Inflammatory macrophage treated with lipopolysaccharide for 1 hour (primary cell): ENCODE measurements around the gene ABCB11.
"Not testable (repeated sequence)": the region's sequence is repeated elsewhere in the genome, so short reads cannot be mapped to it uniquely, and the experiment has no call there.

ENCODE experiments used
- DNase-seq, 2 donors: peaks; one replicate each; pipeline ENCODE4 v3.0.0-alpha.2; 2020 to 2022

The ABCB11 gene

GRCh38 chr2:168970711-168971233 is 60.4 kb downstream of the ABCB11 start:
- peak; percentile 40 to 56 for DNase-seq

DNA sequence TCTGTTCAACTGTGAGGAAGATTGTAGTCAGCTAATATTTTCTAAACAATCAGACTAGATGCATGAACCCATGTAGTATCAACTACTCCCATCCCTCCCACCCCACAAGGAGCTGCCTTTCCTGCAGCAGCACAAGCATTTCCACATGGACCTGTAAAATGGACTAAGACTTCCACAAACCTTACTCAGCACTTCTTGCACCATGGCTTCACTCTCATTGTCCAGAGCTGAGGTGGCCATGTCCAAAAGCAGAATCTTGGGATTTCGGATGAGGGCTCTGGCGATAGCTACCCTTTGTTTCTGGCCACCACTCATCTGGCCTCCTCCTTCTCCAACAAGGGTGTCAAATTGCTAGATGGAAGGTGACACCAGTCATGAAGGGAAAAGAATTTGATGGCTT is 61.3 kb downstream of the ABCB11 start:
- DNase-seq: no peak

DNA sequence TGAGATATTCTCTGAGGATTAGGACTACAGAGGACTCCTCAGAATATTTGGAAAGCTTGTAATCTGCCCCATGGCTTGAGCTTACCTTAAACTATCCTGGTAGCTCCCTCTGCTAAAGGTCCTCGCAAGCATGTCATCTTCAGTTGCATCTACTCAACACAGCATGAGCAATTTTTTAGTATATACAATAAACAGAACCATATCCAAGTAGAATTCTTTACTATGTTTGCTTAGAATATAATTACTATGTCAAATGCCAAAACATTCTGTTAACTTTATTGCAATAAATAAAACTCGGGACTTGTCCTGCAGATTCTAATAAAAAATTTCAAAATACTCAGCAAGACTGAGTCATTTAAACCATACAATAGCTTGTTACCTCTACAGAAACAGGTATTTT is 62.8 kb downstream of the ABCB11 start:
- DNase-seq: no peak

DNA sequence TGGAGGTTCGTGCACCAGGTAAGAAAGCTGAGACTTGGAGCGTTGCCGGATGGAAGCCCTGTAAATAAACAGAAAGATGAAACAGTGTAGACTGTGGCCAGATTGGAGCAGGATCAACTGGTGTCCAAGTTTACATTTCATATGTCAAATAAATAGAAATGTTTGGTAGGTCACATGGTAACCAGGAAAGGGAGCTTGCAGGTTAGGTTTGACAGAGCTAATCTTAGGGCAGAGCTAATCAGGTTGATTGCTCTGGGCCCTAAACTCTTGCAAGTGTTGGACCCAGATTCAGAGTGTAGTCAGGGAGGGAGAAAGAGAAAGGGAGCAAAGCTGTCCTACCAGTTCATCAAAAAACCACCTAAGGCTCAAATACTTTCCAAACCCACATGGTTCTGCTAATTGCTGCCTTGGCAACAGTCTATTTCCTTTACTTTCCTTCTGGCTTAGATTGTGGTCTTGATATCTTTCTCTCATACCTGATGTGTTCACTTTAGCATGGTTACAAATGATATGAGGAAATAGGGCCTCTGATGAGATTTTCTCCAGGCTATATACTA is 66.8 kb downstream of the ABCB11 start:
- DNase-seq: no peak

DNA sequence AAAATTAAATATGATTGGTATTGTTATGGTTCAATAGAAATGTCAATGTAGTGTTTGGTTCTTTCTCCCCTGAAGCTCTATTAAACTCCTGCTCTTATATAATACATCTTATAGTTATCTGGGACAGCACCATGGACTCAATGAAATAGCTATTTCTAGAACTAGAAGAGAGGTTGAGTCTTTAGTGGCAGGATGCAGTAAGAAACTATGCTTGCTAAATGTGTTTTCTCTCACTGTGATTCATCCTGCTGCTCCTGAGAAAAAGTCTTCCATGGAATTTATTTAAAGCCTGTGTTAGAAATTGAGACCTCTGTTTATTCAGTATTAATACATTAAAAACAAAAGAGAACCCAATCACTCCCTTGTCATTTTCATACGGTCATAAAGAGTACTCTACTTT is 68.5 kb downstream of the ABCB11 start:
- DNase-seq: no peak

- DNase-seq: peak; percentile 77 to 94
Observed at GRCh38 chr2:168961450-168962229, 69.5 kb downstream of the ABCB11 start.

GRCh38 chr2:168956392-168956791 is 74.7 kb downstream of the ABCB11 start:
- no peak for DNase-seq

DNA sequence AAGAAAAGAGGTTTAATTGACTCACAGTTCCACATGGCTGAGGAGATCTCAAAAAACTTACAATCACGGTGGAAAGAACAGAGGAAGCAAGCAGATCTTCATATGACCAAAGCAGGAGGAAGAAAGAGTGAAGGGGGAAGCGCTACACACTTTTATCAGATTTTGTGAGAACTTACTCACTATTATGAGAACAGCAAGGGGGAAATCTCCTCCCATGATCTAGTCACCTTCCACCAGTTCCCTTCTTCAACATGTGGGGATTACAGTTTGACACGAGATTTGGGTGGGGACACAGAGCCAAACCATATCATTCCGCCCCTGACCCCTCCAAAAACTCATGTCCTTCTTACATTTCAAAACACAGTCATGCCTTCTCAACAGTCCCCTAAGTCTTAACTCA is 75.8 kb downstream of the ABCB11 start:
- DNase-seq: no peak

GRCh38 chr2:168954256-168954655 is 76.9 kb downstream of the ABCB11 start:
- DNase-seq: no peak

DNA sequence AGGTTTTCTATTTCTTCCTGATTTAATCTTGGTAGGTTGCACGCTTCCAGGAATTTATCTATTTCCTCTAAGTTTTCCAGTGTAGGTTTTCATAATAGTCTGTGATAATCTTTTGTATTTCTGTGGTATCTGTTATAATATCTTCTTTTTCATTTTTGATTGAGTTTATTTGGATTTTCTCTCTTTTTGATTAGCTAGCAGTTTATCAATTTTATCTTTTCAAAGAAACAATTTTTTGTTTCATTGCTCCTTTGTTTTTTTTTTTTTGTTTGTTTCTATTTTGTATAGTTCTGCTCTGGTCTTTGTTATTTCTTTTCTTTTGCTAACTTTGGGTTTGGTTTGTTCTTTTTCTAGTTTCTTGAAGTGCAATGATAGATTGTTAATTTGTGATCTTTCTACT is 78.7 kb downstream of the ABCB11 start:
- DNase-seq: no peak

GRCh38 chr2:168951871-168952270 is 79.3 kb downstream of the ABCB11 start:
- DNase-seq: no peak

DNA sequence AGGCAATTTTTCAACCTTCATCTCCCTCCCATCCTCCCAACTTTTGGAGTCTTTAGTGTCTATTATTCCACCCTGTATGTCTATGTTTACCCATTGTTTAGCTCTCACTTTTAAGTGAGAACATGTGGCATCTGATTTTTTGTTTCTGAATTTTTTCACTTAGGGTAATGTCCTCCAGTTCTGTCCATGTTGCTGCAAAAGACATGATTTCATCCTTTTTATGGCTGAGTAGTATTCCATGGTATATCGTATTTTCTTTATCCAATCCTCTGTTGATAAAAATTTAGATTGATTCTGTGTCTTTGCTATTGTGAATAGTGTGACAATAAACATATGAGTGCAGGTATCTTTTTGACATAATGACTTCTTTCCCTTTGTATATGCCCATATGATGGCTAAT is 81.8 kb downstream of the ABCB11 start:
- no peak for DNase-seq

DNA sequence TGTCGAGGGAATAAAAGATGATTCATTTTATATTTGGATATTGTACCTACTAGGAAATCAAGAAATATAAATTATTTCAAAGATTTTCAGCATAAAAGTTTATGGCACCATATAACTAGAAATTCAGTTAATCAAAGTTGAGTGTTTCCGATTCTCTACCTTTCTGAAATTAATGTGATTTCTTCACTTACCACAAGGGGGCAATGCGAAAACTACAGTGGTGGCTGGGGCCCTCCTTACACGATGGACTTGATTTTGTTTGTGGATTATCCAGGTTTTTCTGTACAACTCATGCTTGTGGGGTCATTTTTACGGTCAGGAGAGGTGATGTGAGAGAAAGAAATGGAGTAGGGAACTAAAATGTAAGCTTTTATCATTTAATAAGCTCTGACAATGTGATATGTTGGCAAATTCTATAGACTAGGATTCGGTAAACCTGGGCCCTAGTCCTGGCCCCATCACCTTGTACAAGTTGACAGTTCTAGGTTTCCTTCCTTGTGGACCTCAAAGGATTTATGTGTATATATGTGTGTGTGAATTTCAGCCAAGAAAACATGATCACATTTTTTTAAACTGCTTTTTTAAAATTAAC is 82.4 kb downstream of the ABCB11 start:
- peak; percentile 10 to 53 for DNase-seq

GRCh38 chr2:168945508-168945907 is 85.6 kb downstream of the ABCB11 start:
- no peak for DNase-seq

DNA sequence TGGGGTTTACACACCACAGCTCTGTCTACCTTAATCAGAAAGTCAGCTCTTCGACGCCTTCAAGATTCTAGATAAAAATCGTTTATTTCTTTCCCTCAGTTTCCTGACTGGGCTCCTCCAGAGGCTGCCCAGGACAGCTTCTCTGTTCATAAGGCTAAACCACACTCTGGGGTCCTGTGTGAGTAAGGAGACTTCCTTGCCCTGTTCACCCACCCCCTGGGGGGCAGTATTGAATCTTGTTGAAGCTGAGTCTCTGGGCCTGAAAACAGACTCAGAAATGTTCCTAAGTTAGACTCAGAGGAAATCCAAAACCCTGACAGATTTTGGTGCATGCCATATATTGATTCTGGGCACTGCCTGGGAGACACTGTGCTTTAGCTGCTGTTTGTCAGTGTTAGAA is 87.1 kb downstream of the ABCB11 start:
- no peak for DNase-seq

DNA sequence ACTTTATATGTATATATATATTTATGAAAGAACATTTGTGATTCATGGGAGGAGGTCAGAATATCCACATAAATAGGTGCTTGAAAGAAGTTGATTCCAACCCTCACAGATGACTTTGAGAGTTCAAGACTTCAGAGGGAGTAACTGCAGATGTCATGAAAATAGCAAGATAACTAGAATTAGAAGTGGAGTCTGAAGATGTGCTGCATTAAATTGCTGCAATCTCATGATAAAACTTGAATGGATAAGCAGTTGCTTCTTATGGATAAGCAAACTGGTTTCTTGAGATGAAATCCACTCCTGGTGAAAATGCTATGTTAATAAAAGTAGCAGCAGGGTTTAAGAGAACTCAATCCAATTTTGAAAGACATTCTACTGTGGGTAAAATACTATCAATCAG is 89.8 kb downstream of the ABCB11 start:
- no peak for DNase-seq

- no peak for DNase-seq
Observed at GRCh38 chr2:168939918-168940317, 91.2 kb downstream of the ABCB11 start.

DNA sequence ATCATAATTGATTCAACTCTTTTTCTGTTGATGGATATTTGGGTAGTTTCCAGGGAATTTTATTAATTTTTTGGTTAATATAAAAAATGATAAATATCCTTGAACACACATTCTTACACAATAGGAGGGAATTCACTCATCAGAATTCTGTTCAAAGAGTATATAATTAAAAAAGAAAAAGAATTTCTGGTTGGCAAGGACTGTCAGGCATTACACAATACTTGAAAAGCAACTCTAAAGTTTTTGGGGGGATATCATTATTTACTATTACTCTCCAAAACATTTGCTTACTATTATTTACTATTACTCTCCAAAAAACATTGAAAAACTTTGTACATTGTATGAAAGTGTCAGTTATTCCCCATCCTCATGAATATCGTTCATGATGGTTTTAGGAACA is 92.1 kb downstream of the ABCB11 start:
- no peak for DNase-seq

DNA sequence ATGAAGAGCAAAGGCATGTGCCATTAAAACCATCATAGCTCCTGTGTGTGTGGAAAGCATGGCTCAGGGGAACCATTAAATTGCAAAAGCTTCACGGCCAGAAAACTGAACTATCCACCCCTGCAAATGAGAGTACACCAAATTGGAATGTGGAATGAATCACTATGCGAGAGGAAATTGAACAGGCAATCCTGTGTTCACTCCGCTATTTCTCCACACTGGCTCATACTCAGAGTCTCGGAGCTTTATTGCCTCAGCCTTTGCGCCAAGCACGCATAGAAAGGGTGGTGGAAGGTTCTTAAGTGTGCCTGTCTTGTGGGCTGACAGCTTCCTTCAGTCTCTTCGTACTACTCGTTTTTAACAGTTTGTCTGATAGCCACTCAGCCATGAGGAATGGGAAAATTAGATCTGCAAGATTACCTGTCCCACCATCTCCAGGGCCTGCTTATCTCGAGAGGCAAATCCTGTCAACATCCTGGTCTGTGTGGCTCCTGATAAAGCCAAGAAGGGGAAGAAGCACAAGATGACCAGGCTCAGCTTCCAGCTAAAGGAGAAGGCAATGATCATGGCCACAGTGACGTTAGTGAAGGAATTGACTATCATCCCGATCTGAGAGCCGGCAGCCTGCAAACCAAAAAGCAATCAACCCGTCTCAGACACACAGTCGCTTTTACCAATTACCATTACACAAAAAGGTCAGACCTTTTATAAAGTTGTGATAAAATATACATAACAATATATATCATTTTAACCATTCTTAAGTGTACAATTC is 95.1 kb downstream of the ABCB11 start:
- DNase-seq: peak; percentile 78 to 86

GRCh38 chr2:168934826-168935225 is 96.3 kb downstream of the ABCB11 start:
- no peak for DNase-seq

DNA sequence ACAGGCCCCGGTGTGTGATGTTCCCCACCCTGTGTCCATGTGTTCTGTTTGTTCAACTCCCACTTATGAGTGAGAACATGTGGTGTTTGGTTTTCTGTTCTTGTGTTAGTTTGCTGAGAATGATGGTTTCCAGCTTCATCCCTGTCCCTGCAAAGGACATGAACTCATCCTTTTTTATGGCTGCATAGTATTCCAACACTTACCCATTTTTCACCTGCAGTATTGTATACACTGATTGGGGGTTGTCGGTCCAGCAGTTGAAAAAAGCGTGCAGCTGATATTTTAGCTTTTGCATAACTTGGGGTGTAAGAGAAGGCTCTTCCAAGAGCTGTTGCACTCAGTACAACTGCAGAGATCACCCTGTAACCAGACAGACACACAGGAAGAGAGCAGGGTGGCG is 99.0 kb downstream of the ABCB11 start:
- DNase-seq: not testable (repeated sequence)

- no peak for DNase-seq
Observed at GRCh38 chr2:168930242-168930641, 100.9 kb downstream of the ABCB11 start.

GRCh38 chr2:168929031-168929430 is 102.1 kb downstream of the ABCB11 start:
- no peak for DNase-seq
